B cell (primary cell): ENCODE data around the gene GJC1. TPM values are rescaled to one million over a fixed set of nuclear protein-coding genes. Genes with fewer than 3 reads are reported as not detected.

Experiments
- ATAC-seq: fragments of 200-7000 bp; cut with Tn5 transposase; one replicate; pipeline ENCODE4 v1.10.0; 2021; ENCODE audit warnings: low read depth, mild to moderate bottlenecking, moderate number of reproducible peaks, moderate library complexity
- CTCF ChIA-PET: fragments of 350-600 bp; sonication (Branson Sonifier 250); formaldehyde crosslinking; loops from one replicate; lab custom pipeline; 2021; ENCODE audit warnings: antibody characterized with exemption, inconsistent platforms; lab: Charles Lee
- POLR2A ChIA-PET: fragments of 350-600 bp; sonication (Branson Sonifier 250); formaldehyde crosslinking; loops from one replicate; lab custom pipeline; 2021; ENCODE audit warnings: antibody characterized with exemption; lab: Charles Lee
- DNase-seq: peaks from one replicate; pipeline ENCODE4 v3.0.0; 2013
- H2AFZ ChIP-seq: 2 replicates; pipeline ENCODE4 v1.6.1; 2012; ENCODE audit warnings: mild to moderate bottlenecking, low read depth, low read length; ENCODE audit not compliant: insufficient read depth, poor library complexity, severe bottlenecking
- H3K27ac ChIP-seq, 2 donors: 1 replicate in 1 of 2; 2 replicates in 1 of 2; pipeline ENCODE4 v1.5.1; 2012 to 2013; ENCODE audit warnings: low read length in 2 of 2, mild to moderate bottlenecking in 2 of 2, moderate library complexity in 1 of 2
- H3K27me3 ChIP-seq, 4 experiments: fragments of 200-600 bp in 1 of 4; sonication (generic) in 1 of 4; replicated peaks in 1 of 4; 1 replicate in 2 of 4; 2 replicates in 2 of 4; pipeline versions ENCODE4 v1.6.1 to v1.7.0; 2013 to 2016; ENCODE audit warnings: low read length in 3 of 4, mild to moderate bottlenecking in 2 of 4, mixed read lengths in 1 of 4, moderate library complexity in 1 of 4; ENCODE audit not compliant: insufficient read depth in 4 of 4, control insufficient read depth in 3 of 4; ENCODE audit errors: control extremely low read depth in 1 of 4
- H3K36me3 ChIP-seq, 2 experiments: replicated peaks in 1 of 2; 1 replicate in 1 of 2; 2 replicates in 1 of 2; pipeline versions ENCODE4 v1.6.1 to v1.7.1; 2013; ENCODE audit warnings: low read length in 1 of 2; ENCODE audit not compliant: insufficient read depth in 2 of 2, control insufficient read depth in 1 of 2; ENCODE audit errors: control extremely low read depth in 1 of 2, extremely low read depth in 1 of 2
- H3K4me1 ChIP-seq, 2 donors: fragments of 200-600 bp in 1 of 2; sonication (generic) in 1 of 2; 1 replicate in 1 of 2; 2 replicates in 1 of 2; pipeline versions ENCODE4 v1.5.1 to v1.6.1; 2013 to 2017; ENCODE audit warnings: low read length in 2 of 2; ENCODE audit not compliant: control insufficient read depth in 2 of 2, insufficient read depth in 2 of 2
- H3K4me2 ChIP-seq: replicated peaks from 2 replicates; pipeline ENCODE3; 2012; ENCODE audit warnings: mild to moderate bottlenecking, low read depth, low read length; ENCODE audit not compliant: poor library complexity, severe bottlenecking
- H3K4me3 ChIP-seq, 5 experiments: fragments of 200-600 bp in 1 of 5; sonication (generic) in 1 of 5; 1 replicate in 3 of 5; 2 replicates in 2 of 5; pipeline versions ENCODE4 v1.5.1 to v1.7.0; 2011 to 2016; ENCODE audit warnings: low read length in 4 of 5, mild to moderate bottlenecking in 4 of 5, low read depth in 2 of 5, control low read depth in 1 of 5, moderate library complexity in 1 of 5; ENCODE audit not compliant: insufficient read depth in 1 of 5; ENCODE audit errors: control extremely low read depth in 1 of 5, extremely low read depth in 1 of 5
- H3K79me2 ChIP-seq: fragments of 200-600 bp; sonication (generic); one replicate; pipeline ENCODE4 v1.6.0; 2016; ENCODE audit warnings: low read length; ENCODE audit not compliant: control insufficient read depth, insufficient read depth
- H3K9ac ChIP-seq: fragments of 200-600 bp; sonication (generic); 2 replicates; pipeline ENCODE4 v1.6.1; 2017; ENCODE audit warnings: mild to moderate bottlenecking, low read length, moderate library complexity
- H3K9me3 ChIP-seq, 3 donors: one replicate each; pipeline versions ENCODE4 v1.6.1 to v1.7.1; 2013; ENCODE audit warnings: low read length in 2 of 3; ENCODE audit not compliant: control insufficient read depth in 2 of 3, insufficient read depth in 1 of 3; ENCODE audit errors: control extremely low read depth in 1 of 3
- H4K20me1 ChIP-seq: 2 replicates; pipeline ENCODE4 v1.6.0; 2012; ENCODE audit warnings: mild to moderate bottlenecking, low read length; ENCODE audit not compliant: insufficient read depth, control insufficient read depth, poor library complexity, severe bottlenecking
- H3K27ac Mint-ChIP-seq: one replicate; pipeline ENCODE4 v1.8.0; 2021; ENCODE audit warnings: mixed read lengths
- H3K27me3 Mint-ChIP-seq: one replicate; pipeline ENCODE4 v1.8.0; 2021; ENCODE audit warnings: mixed read lengths
- H3K4me1 Mint-ChIP-seq: one replicate; pipeline ENCODE4 v1.8.0; 2021; ENCODE audit warnings: mixed read lengths
- H3K4me3 Mint-ChIP-seq: one replicate; pipeline ENCODE4 v1.8.0; 2021; ENCODE audit warnings: mixed read lengths
- H3K9me3 Mint-ChIP-seq: one replicate; pipeline ENCODE4 v1.8.0; 2022; ENCODE audit warnings: mixed read lengths; ENCODE audit not compliant: insufficient read depth
- EZH2 ChIP-seq: IDR thresholded peaks from 2 replicates; pipeline ENCODE4 v1.6.1; 2012; ENCODE audit warnings: borderline replicate concordance, low read depth, mild to moderate bottlenecking, moderate library complexity, low read length; ENCODE audit not compliant: insufficient read depth, poor library complexity, severe bottlenecking
- WGBS: methylation state at CpG from one replicate; pipeline ENCODE4 v1.1.5; 2013; ENCODE audit warnings: missing lambda C conversion rate; ENCODE audit not compliant: insufficient coverage; 5-methylcytosine and 5-hydroxymethylcytosine counted together
- intact Hi-C: fragments of 100-400 bp; cut with micrococcal nuclease; formaldehyde crosslinking; loops from one replicate; pipeline ENCODE4 v1.10.0; 2022
- polyA plus RNA-seq: library from polyadenylated mRNA; depleted of rRNA; stranded (reverse); fragments of >200 nt; gene quantifications from 2 replicates; pipeline ENCODE4 v1.2.3, GENCODE V29; 2012
- total RNA-seq, 2 donors: library from RNA; stranded (reverse); fragments of 120-200 nt in 1 of 2; gene quantifications; 1 replicate in 1 of 2; 2 replicates in 1 of 2; pipeline versions ENCODE4 v1.2.3 to v1.2.4, GENCODE V29; 2013 to 2022
- TF ChIP-seq, protein P1 (sequence below): fragments of 200-600 bp; IDR thresholded peaks from one replicate; pipeline ENCODE4 v1.8.0; 2022; ENCODE audit warnings: antibody characterized with exemption, mild to moderate bottlenecking

GJC1 gene
- total and polyA plus RNA-seq, 2 donors (not counting 1 experiment from before 2014, with no cell fraction given) = not detected

DNA sequence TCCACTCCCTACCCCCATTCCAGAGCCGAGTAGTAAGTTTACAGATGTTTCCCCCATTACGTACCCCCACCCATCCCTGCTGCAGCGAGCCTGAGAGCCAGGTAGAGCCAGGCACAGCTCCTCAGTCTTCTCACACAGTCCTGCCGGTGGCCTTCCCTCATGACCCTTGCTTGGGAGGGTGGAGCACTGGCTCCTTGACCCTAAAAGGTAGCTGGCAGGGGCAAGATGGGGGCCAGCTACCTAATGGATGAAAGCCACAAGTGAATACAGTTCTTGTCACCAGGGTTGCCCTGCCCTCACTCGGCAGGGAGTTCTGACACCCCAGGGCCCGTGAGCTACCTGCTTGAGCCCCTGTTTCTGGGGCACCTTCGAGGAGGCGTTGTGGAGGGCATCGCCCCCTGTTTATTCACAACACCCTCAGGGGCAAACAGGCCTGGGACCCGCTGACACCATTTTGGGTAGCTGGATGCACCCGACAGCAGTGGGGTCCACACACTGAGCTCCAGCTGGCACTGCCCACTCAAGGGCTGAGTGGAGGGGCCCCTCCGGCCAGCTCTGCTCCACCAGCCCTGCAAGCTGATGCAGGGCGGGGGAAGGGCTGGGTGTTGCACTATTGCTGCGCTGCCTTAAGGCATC, 49.1 kb downstream of the GJC1 start:
- H3K4me1 ChIP-seq = peaks cover 16 to 17% of the 10 kb centered on the region in 2 donors
- no peak overlapping the region for H3K4me3 ChIP-seq
- H3K79me2 ChIP-seq = no peaks in the 10 kb centered on the region
- peaks cover 0 to 35% (median 4%) of the 10 kb centered on the region in 4 experiments for H3K27me3 ChIP-seq
- no peak for DNase-seq
- peaks cover 15% of the 10 kb centered on the region for H3K4me1 Mint-ChIP-seq
- H3K36me3 ChIP-seq = no peaks in the 10 kb centered on the region
- H2AFZ ChIP-seq = no peak overlapping the region
- no peak overlapping the region for H3K9ac ChIP-seq
- TF ChIP-seq EZH2 = no peak
- TF ChIP-seq, protein P1, sequence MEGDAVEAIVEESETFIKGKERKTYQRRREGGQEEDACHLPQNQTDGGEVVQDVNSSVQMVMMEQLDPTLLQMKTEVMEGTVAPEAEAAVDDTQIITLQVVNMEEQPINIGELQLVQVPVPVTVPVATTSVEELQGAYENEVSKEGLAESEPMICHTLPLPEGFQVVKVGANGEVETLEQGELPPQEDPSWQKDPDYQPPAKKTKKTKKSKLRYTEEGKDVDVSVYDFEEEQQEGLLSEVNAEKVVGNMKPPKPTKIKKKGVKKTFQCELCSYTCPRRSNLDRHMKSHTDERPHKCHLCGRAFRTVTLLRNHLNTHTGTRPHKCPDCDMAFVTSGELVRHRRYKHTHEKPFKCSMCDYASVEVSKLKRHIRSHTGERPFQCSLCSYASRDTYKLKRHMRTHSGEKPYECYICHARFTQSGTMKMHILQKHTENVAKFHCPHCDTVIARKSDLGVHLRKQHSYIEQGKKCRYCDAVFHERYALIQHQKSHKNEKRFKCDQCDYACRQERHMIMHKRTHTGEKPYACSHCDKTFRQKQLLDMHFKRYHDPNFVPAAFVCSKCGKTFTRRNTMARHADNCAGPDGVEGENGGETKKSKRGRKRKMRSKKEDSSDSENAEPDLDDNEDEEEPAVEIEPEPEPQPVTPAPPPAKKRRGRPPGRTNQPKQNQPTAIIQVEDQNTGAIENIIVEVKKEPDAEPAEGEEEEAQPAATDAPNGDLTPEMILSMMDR = no peak
- 90% methylated on average over 14 of the region's 14 CpGs for WGBS
- H3K4me3 Mint-ChIP-seq = no peak overlapping the region
- no peaks in the 10 kb centered on the region for H4K20me1 ChIP-seq
- peaks cover 4% of the 10 kb centered on the region for H3K27me3 Mint-ChIP-seq
- ChIA-PET CTCF (interaction anchor here (0.9 to 2.7 kb wide), 10 partner anchors 13 to 497 kb away, joined by 3 to 15 read pairs (median 5); partner anchors contain the start of gene ACBD4), POLR2A (no interaction called here)
- H3K4me2 ChIP-seq = no peak overlapping the region
- H3K9me3 Mint-ChIP-seq = no peaks in the 10 kb centered on the region
- intact Hi-C loops = no loop called here
- peaks cover 0 to 8% (median 0%) of the 10 kb centered on the region in 3 donors for H3K9me3 ChIP-seq
- no peak overlapping the region for H3K27ac Mint-ChIP-seq
- no peak for ATAC-seq
- H3K27ac ChIP-seq = no peak overlapping the region

DNA sequence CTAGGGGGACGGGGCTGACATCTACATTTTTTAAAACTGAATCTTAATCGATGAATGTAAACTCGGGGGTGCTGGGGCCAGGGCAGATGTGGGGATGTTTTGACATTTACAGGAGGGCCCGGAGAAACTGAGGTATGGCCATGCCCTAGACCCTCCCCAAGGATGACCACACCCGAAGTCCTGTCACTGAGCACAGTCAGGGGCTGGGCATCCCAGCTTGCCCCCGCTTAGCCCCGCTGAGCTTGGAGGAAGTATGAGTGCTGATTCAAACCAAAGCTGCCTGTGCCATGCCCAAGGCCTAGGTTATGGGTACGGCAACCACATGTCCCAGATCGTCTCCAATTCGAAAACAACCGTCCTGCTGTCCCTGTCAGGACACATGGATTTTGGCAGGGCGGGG, 49.9 kb downstream of the GJC1 start:
- Mint-ChIP-seq H3K27me3 (peaks cover 4% of the 10 kb centered on the region), H3K27ac (no peak overlapping the region), H3K4me3 (no peak overlapping the region), H3K4me1 (peaks cover 20% of the 10 kb centered on the region), H3K9me3 (no peaks in the 10 kb centered on the region)
- 87% methylated on average over 9 of the region's 12 CpGs for WGBS
- no peak overlapping the region for H3K4me3 ChIP-seq
- peaks cover 17 to 20% of the 10 kb centered on the region in 2 donors for H3K4me1 ChIP-seq
- H3K79me2 ChIP-seq = no peaks in the 10 kb centered on the region
- H3K36me3 ChIP-seq = no peaks in the 10 kb centered on the region
- no peak overlapping the region for H3K4me2 ChIP-seq
- H3K27ac ChIP-seq = no peak overlapping the region
- peaks cover 0 to 8% (median 0%) of the 10 kb centered on the region in 3 donors for H3K9me3 ChIP-seq
- ATAC-seq (no peak), DNase-seq (no peak)
- TF ChIP-seq, protein P1 = no peak
- no peak for TF ChIP-seq EZH2
- ChIA-PET POLR2A (no interaction called here), CTCF (interaction anchor here (0.6 to 11.1 kb wide), 11 partner anchors 18 to 497 kb away, joined by 3 to 208 read pairs (median 5); partner anchors contain the start of gene ACBD4)
- intact Hi-C loops = no loop called here
- no peaks in the 10 kb centered on the region for H4K20me1 ChIP-seq
- peaks cover 0 to 35% (median 4%) of the 10 kb centered on the region in 4 experiments for H3K27me3 ChIP-seq
- no peak overlapping the region for H2AFZ ChIP-seq
- H3K9ac ChIP-seq = no peak overlapping the region
